HG03558 (cell line): ENCODE results near the gene MSMO1.
"Not testable (repeated sequence)": the region's sequence is repeated elsewhere in the genome, so short reads cannot be mapped to it uniquely, and the experiment has no call there.

ENCODE experiments used
- ATAC-seq: cut with Tn5 transposase; IDR thresholded peaks from one replicate; pipeline ENCODE4 v1.9.1; 2021; ENCODE audit warnings: moderate number of reproducible peaks; ENCODE audit not compliant: unreplicated experiment; ENCODE audit errors: extremely low read depth

Gene MSMO1

GRCh38 chr4:165319509-165319908, 8.0 kb upstream of the MSMO1 start:
- no peak for ATAC-seq

GRCh38 chr4:165324236-165324917, 3.1 kb upstream of the MSMO1 start:
- no peak for ATAC-seq

GRCh38 chr4:165324918-165325304, 2.6 kb upstream of the MSMO1 start:
- ATAC-seq: no peak

- no peak for ATAC-seq
Observed at GRCh38 chr4:165325732-165326512, 1.5 kb upstream of the MSMO1 start.

- ATAC-seq: no peak
Observed at GRCh38 chr4:165326831-165327210, 648 bp upstream of the MSMO1 start.

- no peak for ATAC-seq
Observed at GRCh38 chr4:165328101-165328425, 594 bp downstream of the MSMO1 start.

GRCh38 chr4:165328708-165329107, 1.2 kb downstream of the MSMO1 start:
- no peak for ATAC-seq

GRCh38 chr4:165330071-165330470, 2.6 kb downstream of the MSMO1 start:
- ATAC-seq: no peak

- ATAC-seq: no peak
Observed at GRCh38 chr4:165330666-165331065, 3.2 kb downstream of the MSMO1 start.

- ATAC-seq: no peak
Observed at GRCh38 chr4:165331359-165331758, 3.9 kb downstream of the MSMO1 start.

- no peak for ATAC-seq
Observed at GRCh38 chr4:165331823-165332222, 4.4 kb downstream of the MSMO1 start.

GRCh38 chr4:165332502-165332901, 5.0 kb downstream of the MSMO1 start:
- no peak for ATAC-seq

- no peak for ATAC-seq
Observed at GRCh38 chr4:165335163-165335703, 7.8 kb downstream of the MSMO1 start.

GRCh38 chr4:165336743-165337142, 9.3 kb downstream of the MSMO1 start:
- no peak for ATAC-seq

- ATAC-seq: not testable (repeated sequence)
Observed at GRCh38 chr4:165342340-165342739, 14.9 kb downstream of the MSMO1 start.

- ATAC-seq: no peak
Observed at GRCh38 chr4:165343353-165344191, 16.1 kb downstream of the MSMO1 start.

- ATAC-seq: no peak
Observed at GRCh38 chr4:165345666-165346417, 18.4 kb downstream of the MSMO1 start.

- no peak for ATAC-seq
Observed at GRCh38 chr4:165347647-165348569, 20.4 kb downstream of the MSMO1 start.
